ENCODE data around the gene EDRF1.

Gene EDRF1

GRCh38 chr10:125769175-125769574, 49.7 kb downstream of the EDRF1 start:
- TF ChIP-seq, protein P1, sequence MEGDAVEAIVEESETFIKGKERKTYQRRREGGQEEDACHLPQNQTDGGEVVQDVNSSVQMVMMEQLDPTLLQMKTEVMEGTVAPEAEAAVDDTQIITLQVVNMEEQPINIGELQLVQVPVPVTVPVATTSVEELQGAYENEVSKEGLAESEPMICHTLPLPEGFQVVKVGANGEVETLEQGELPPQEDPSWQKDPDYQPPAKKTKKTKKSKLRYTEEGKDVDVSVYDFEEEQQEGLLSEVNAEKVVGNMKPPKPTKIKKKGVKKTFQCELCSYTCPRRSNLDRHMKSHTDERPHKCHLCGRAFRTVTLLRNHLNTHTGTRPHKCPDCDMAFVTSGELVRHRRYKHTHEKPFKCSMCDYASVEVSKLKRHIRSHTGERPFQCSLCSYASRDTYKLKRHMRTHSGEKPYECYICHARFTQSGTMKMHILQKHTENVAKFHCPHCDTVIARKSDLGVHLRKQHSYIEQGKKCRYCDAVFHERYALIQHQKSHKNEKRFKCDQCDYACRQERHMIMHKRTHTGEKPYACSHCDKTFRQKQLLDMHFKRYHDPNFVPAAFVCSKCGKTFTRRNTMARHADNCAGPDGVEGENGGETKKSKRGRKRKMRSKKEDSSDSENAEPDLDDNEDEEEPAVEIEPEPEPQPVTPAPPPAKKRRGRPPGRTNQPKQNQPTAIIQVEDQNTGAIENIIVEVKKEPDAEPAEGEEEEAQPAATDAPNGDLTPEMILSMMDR (IDR thresholded peaks at IDR 0.05; ENCODE audit: control extremely low read depth, extremely low read depth, low read depth, missing control alignments) = no peak
- ChIA-PET POLR2A (no interaction called here), CTCF (no interaction called here)
- no peak for DNase-seq (ENCODE audit: extremely low spot score)

- TF ChIP-seq, protein P1 (IDR thresholded peaks at IDR 0.05; ENCODE audit: control extremely low read depth, extremely low read depth, low read depth, missing control alignments) = no peak
- ChIA-PET CTCF (interaction anchor here (0.9 kb wide), 1 partner anchor 11 kb away, joined by 3 read pairs; no protein-coding TSS in a partner anchor), POLR2A (no interaction called here)
- no peak for DNase-seq (ENCODE audit: extremely low spot score)
Observed at GRCh38 chr10:125770844-125771243, 51.3 kb downstream of the EDRF1 start.

DNA sequence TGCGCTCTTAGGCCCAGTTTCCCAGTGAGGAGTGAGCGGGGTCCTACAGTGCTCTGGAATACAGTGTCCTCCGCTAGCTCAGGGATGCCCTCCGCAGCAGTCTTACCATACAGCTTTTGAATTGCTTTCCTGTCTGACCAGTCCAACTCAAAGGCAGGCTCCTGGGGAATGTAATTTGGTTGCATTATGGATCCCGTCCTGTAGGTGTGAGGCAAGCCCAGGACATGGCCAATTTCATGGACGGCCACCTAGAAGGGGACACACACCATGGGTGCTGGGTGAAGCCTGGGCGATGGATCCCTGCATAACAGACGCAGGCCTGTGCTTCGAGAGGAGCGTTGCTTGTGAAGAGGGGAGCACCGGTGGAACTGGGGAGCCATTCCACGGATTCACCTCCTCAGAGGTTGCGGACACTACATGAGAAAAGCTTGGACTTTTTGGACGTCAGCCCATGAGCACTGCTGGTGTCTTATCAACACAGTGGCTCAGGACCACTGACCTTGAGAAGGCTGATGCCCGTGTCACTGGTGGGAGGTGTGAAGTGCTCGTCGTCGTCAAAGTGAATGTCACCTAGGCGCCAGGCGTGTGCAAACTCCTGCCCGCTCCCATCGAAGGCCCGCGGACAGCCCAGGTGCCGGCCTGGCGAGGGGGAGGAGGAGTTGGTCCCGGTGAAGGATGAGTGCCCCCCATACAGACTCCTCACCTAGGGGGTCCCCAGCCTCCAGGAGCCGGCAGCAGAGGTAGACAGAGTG, 52.8 kb downstream of the EDRF1 start:
- no peak for DNase-seq (ENCODE audit: extremely low spot score)
- TF ChIP-seq, protein P1 (IDR thresholded peaks at IDR 0.05; ENCODE audit: control extremely low read depth, extremely low read depth, low read depth, missing control alignments) = no peak
- ChIA-PET CTCF (no interaction called here), POLR2A (no interaction called here)

DNA sequence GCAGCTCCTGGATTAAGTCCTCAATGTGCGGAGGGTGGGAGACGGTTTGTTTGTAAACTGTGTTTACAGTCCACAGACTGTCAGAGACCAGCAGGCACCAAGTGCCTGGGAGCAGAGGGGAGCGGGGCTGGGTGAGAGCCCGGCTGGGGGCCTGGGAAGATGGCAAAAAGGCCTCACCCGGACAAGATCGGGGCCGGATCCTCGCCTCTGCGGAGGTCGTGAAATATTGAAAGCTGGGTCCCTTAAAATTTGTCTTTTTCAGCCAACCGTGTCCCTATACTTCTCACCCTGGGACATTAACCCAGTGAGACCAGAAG, 53.3 kb downstream of the EDRF1 start:
- DNase-seq (ENCODE audit: extremely low spot score) = no peak
- ChIA-PET POLR2A (no interaction called here), CTCF (no interaction called here)
- TF ChIP-seq, protein P1 (IDR thresholded peaks at IDR 0.05; ENCODE audit: control extremely low read depth, extremely low read depth, low read depth, missing control alignments) = no peak

- ChIA-PET POLR2A (no interaction called here), CTCF (no interaction called here)
- no peak for DNase-seq (ENCODE audit: extremely low spot score)
- TF ChIP-seq, protein P1 (IDR thresholded peaks at IDR 0.05; ENCODE audit: control extremely low read depth, extremely low read depth, low read depth, missing control alignments) = no peak
Observed at GRCh38 chr10:125773687-125774543, 54.4 kb downstream of the EDRF1 start.

- POLR2A ChIA-PET = no interaction called here
- TF ChIP-seq, protein P1 (IDR thresholded peaks at IDR 0.05; ENCODE audit: control extremely low read depth, extremely low read depth, low read depth, missing control alignments) = no peak
- CTCF ChIA-PET = no interaction called here
- DNase-seq (ENCODE audit: extremely low spot score) = no peak
Observed at GRCh38 chr10:125774581-125775191, 55.2 kb downstream of the EDRF1 start.
